K562 treated with DMSO at 1 percent for 4 hours (cell line): Measurements from ENCODE around the gene AASS. TPM values are rescaled to one million over a fixed set of nuclear protein-coding genes. Genes with fewer than 3 reads are reported as not detected.

ENCODE experiments used
- total RNA-seq: library from RNA; unstranded; fragments of 300-600 nt; gene quantifications from 2 replicates; pipeline ENCODE4 v1.2.3, GENCODE V29; 2022; ENCODE audit not compliant: insufficient read depth

AASS gene
- not detected in 2 replicates for total RNA-seq

GRCh38 chr7:122143751-122144711 is at the start of gene AASS:
AASS (minus strand) TSS chr7:122144249; CDS start chr7:122133726, 10,523 bp downstream.

Other genes starting within 250 kb of the AASS start
- not detected in 2 replicates for gene FEZF1, start 160.5 kb upstream of the AASS start, total RNA-seq